GM12878 (cell line): Measurements from ENCODE around the gene XPC. TPM values are rescaled to one million over a fixed set of nuclear protein-coding genes. Genes with fewer than 3 reads are reported as not detected.

Experiments
- ATAC-seq: fragments of 200-7000 bp; cut with Tn5 transposase; 3 replicates; pipeline ENCODE4 v1.9.1; 2020; ENCODE audit warnings: mild to moderate bottlenecking, moderate library complexity
- BruUV-seq: library from RNA; stranded (reverse); fragments of 400-500 nt; replicated peaks from 2 replicates; lab custom pipeline; 2021; lab: Mats Ljungman, UMichigan
- CTCF ChIA-PET: fragments of 300-600 bp; sonication (Branson Sonifier 250); formaldehyde crosslinking; extraction: SDS; loops from one replicate; lab custom pipeline; 2021; ENCODE audit warnings: inconsistent platforms; lab: Yijun Ruan, JAX
- POLR2A ChIA-PET: fragments of 350-600 bp; formaldehyde crosslinking; extraction: SDS; loops from one replicate; lab custom pipeline; 2021; ENCODE audit warnings: inconsistent platforms; lab: Charles Lee
- RAD21 ChIA-PET: fragments of 300-600 bp; sonication (Branson Sonifier 250); formaldehyde crosslinking; loops from one replicate; lab custom pipeline; 2023; ENCODE audit warnings: antibody characterized with exemption; ENCODE audit not compliant: unreplicated experiment; lab: Charles Lee
- SMC1A ChIA-PET: fragments of 300-600 bp; sonication (Branson Sonifier 250); formaldehyde crosslinking; loops from one replicate; lab custom pipeline; 2023; ENCODE audit not compliant: unreplicated experiment, uncharacterized antibody; lab: Charles Lee
- DNase-seq: peaks from one replicate; pipeline ENCODE4 v3.0.0-alpha.2; 2011; ENCODE audit warnings: low read depth, low spot score
- FAIRE-seq: peaks from 3 replicates; lab custom pipeline; 2011; peaks lifted over from hg19 to GRCh38; lab: Jason Lieb, UNC
- H2AFZ ChIP-seq: 2 replicates; pipeline ENCODE4 v1.6.0; 2011; ENCODE audit warnings: low read depth, low read length, control low read depth; ENCODE audit not compliant: control insufficient read depth
- H3K27ac ChIP-seq: 2 replicates; pipeline ENCODE4 v1.5.1; 2011; ENCODE audit warnings: control low read depth; ENCODE audit not compliant: control insufficient read depth, insufficient read depth
- H3K27me3 ChIP-seq, 2 experiments: replicated peaks in 1 of 2; 2 replicates each; pipeline versions ENCODE4 v1.6.0 to v1.6.1; 2011; ENCODE audit warnings: low read length in 1 of 2; ENCODE audit not compliant: control insufficient read depth in 2 of 2, insufficient read depth in 2 of 2
- H3K36me3 ChIP-seq, 2 experiments: 2 replicates each; pipeline ENCODE4 v1.5.1; 2011; ENCODE audit warnings: low read length in 1 of 2; ENCODE audit not compliant: control insufficient read depth in 2 of 2, insufficient read depth in 2 of 2
- H3K4me1 ChIP-seq: 2 replicates; pipeline ENCODE4 v1.6.1; 2011; ENCODE audit warnings: mild to moderate bottlenecking, low read length, moderate library complexity, mixed read lengths; ENCODE audit not compliant: control insufficient read depth, insufficient read depth
- H3K4me2 ChIP-seq: 2 replicates; pipeline ENCODE4 v1.6.0; 2011; ENCODE audit warnings: control low read depth; ENCODE audit not compliant: control insufficient read depth, insufficient read depth
- H3K4me3 ChIP-seq: fragments of 200-600 bp; sonication (generic); 2 replicates; pipeline ENCODE4 v1.5.1; 2016
- H3K79me2 ChIP-seq: 2 replicates; pipeline ENCODE4 v1.6.0; 2011; ENCODE audit warnings: low read length; ENCODE audit not compliant: control insufficient read depth, insufficient read depth
- H3K9ac ChIP-seq: 2 replicates; pipeline ENCODE4 v1.8.0; 2011; ENCODE audit warnings: low read length, control low read depth, mixed read lengths; ENCODE audit not compliant: control insufficient read depth, insufficient read depth
- H3K9me3 ChIP-seq: replicated peaks from 3 replicates; pipeline ENCODE4 v1.5.1; 2011; ENCODE audit warnings: mild to moderate bottlenecking, low read length; ENCODE audit not compliant: control insufficient read depth, insufficient read depth
- H4K20me1 ChIP-seq: 2 replicates; pipeline ENCODE4 v1.6.0; 2011; ENCODE audit not compliant: control insufficient read depth, insufficient read depth
- ATF7 ChIP-seq: fragments of 450-650 bp; IDR thresholded peaks from 2 replicates; pipeline ENCODE4 v1.6.1; 2016; ENCODE audit warnings: low read depth, mild to moderate bottlenecking
- CHD2 ChIP-seq: IDR thresholded peaks from 2 replicates; pipeline ENCODE4 v1.6.1; 2011; ENCODE audit warnings: low read depth, low read length, improper control_type of control experiment, borderline replicate concordance
- CREM ChIP-seq: IDR thresholded peaks from 2 replicates; pipeline ENCODE4 v1.6.1; 2014; ENCODE audit warnings: antibody characterized with exemption, low read depth
- FOXK2 ChIP-seq: fragments of 450-650 bp; IDR thresholded peaks from 2 replicates; pipeline ENCODE4 v1.6.1; 2017; ENCODE audit warnings: mild to moderate bottlenecking, moderate library complexity
- KAT2A ChIP-seq: conservative IDR thresholded peaks from 2 replicates; pipeline ENCODE4 v1.6.1; 2011; ENCODE audit warnings: low read depth, low read length; ENCODE audit not compliant: control insufficient read depth
- MEF2B ChIP-seq: fragments of 450-650 bp; IDR thresholded peaks from 2 replicates; pipeline ENCODE4 v1.6.1; 2018; ENCODE audit warnings: mild to moderate bottlenecking, moderate library complexity; ENCODE audit not compliant: partially characterized antibody, poor library complexity, severe bottlenecking
- MXI1 ChIP-seq: fragments of 150-350 bp; IDR thresholded peaks from 2 replicates; pipeline ENCODE4 v1.6.1; 2011; ENCODE audit warnings: low read depth, mild to moderate bottlenecking, inconsistent platforms, low read length, improper control_type of control experiment
- MYC ChIP-seq: IDR thresholded peaks from 2 replicates; pipeline ENCODE4 v1.6.1; 2011; ENCODE audit warnings: mild to moderate bottlenecking, low read length, moderate library complexity, inconsistent platforms; ENCODE audit not compliant: insufficient read depth, insufficient replicate concordance, insufficient read length, severe bottlenecking
- PKNOX1 ChIP-seq: fragments of 450-650 bp; IDR thresholded peaks from 2 replicates; pipeline ENCODE4 v1.6.1; 2016; ENCODE audit warnings: mild to moderate bottlenecking
- RFX5 ChIP-seq: IDR thresholded peaks from 2 replicates; pipeline ENCODE4 v1.6.1; 2011; ENCODE audit warnings: low read depth, low read length, improper control_type of control experiment
- STAT3 ChIP-seq: IDR thresholded peaks from 2 replicates; pipeline ENCODE4 v1.6.1; 2011; ENCODE audit warnings: low read depth, low read length, improper control_type of control experiment
- WRNIP1 ChIP-seq: IDR thresholded peaks from 2 replicates; pipeline ENCODE4 v1.6.1; 2011; ENCODE audit warnings: low read depth, low read length, improper control_type of control experiment, borderline replicate concordance
- ZBTB11 ChIP-seq: fragments of 450-650 bp; formaldehyde crosslinking; IDR thresholded peaks from 2 replicates; pipeline ENCODE4 v1.5.0; 2022; ENCODE audit warnings: mild to moderate bottlenecking, missing genetic modification characterization
- ZNF24 ChIP-seq: fragments of 450-650 bp; IDR thresholded peaks from 2 replicates; pipeline ENCODE4 v1.6.1; 2017; ENCODE audit warnings: antibody characterized with exemption, mild to moderate bottlenecking
- WGBS: methylation state at CpG from one replicate; pipeline ENCODE4 v1.1.6; 2016; ENCODE audit warnings: low lambda C conversion rate; ENCODE audit not compliant: insufficient replicate concordance, insufficient coverage; ENCODE audit errors: missing lambda C conversion rate; 5-methylcytosine and 5-hydroxymethylcytosine counted together
- in situ Hi-C: fragments of 300-500 bp; cut with MboI; formaldehyde crosslinking; loops from 9 replicates; pipeline ENCODE4 v1.14.3; 2018; ENCODE audit warnings: mixed read lengths
- intact Hi-C: fragments of 100-400 bp; cut with micrococcal nuclease; formaldehyde crosslinking; loops from one replicate; pipeline ENCODE4 v1.14.2; 2022; ENCODE audit not compliant: unreplicated experiment
- polyA plus RNA-seq, 11 experiments: library from polyadenylated mRNA; depleted of rRNA in 4 of 11; unstranded in 6 of 11; stranded (reverse) in 5 of 11; fragments of >200 nt; fragmentation: Nextera tagmentation in 4 of 11; fragmentation: Illumina TruSeq in 1 of 11; extraction: Ambion mirVana in 4 of 11; extraction: Trizol in 1 of 11; gene quantifications; 1 replicate in 1 of 11; 2 replicates in 10 of 11; pipeline versions ENCODE4 v1.2.1 to v1.2.3, GENCODE V29; 2011 to 2016; ENCODE audit warnings: inconsistent platforms in 2 of 11, missing spikeins in 2 of 11, low read depth in 1 of 11
- total RNA-seq, 4 experiments: library from RNA; depleted of rRNA in 3 of 4; stranded (reverse); fragments of >200 nt in 3 of 4; fragmentation: Illumina TruSeq in 1 of 4; extraction: Trizol in 1 of 4; gene quantifications; 2 replicates each; pipeline versions ENCODE4 v1.2.1 to v1.2.3, GENCODE V29; 2013 to 2021
- TF ChIP-seq, protein P1 (sequence below): IDR thresholded peaks from 2 replicates; pipeline ENCODE4 v1.6.1; 2012; ENCODE audit warnings: low read depth, low read length, improper control_type of control experiment

The XPC gene
- total and polyA plus RNA-seq, 10 of the 15 experiments (the other 5 are each of a cell fraction or from before 2014, with no cell fraction given): 4.0 to 48.3 (median 29.8) TPM

GRCh38 chr3:14188041-14188754, 9.8 kb upstream of the XPC start:
- no peak overlapping the region for H3K27ac ChIP-seq
- H4K20me1 ChIP-seq: no peaks in the 10 kb centered on the region
- H3K79me2 ChIP-seq: peaks cover 5% of the 10 kb centered on the region
- no peaks in the 10 kb centered on the region for H3K27me3 ChIP-seq
- H3K4me1 ChIP-seq: no peaks in the 10 kb centered on the region; the same call in 1 of the 2 replicates
- H3K9ac ChIP-seq: no peak overlapping the region
- H2AFZ ChIP-seq: no peak overlapping the region
- in situ Hi-C loops: no loop called here
- ChIA-PET RAD21 (no interaction called here), CTCF (interaction anchor here (0.6 to 1.1 kb wide), 2 partner anchors 15 to 111 kb away, joined by 3 read pairs; no protein-coding TSS in a partner anchor)
- H3K36me3 ChIP-seq: peaks cover 4 to 5% of the 10 kb centered on the region in 2 experiments
- no peak for ATAC-seq
- no peak overlapping the region for H3K4me3 ChIP-seq
- no peak for DNase-seq
- TF ChIP-seq STAT3 (no peak), ATF7 (no peak), WRNIP1 (no peak), MYC (no peak), FOXK2 (no peak), ZBTB11 (CRISPR knock-in tag) (no peak), RFX5 (no peak), MEF2B (no peak), CHD2 (no peak), CREM (no peak), PKNOX1 (no peak), MXI1 (no peak), ZNF24 (no peak), KAT2A (no peak)
- TF ChIP-seq, protein P1, sequence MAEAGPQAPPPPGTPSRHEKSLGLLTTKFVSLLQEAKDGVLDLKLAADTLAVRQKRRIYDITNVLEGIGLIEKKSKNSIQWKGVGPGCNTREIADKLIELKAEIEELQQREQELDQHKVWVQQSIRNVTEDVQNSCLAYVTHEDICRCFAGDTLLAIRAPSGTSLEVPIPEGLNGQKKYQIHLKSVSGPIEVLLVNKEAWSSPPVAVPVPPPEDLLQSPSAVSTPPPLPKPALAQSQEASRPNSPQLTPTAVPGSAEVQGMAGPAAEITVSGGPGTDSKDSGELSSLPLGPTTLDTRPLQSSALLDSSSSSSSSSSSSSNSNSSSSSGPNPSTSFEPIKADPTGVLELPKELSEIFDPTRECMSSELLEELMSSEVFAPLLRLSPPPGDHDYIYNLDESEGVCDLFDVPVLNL: no peak
- TF ChIP-seq, all 136 proteins: peak for 0
- WGBS: 64% methylated on average over 4 of the region's 4 CpGs
- no peak for FAIRE-seq
- ChIA-PET SMC1A (interaction anchor here (1.2 to 1.5 kb wide), 2 partner anchors 10 to 63 kb away, joined by 3 to 4 read pairs; partner anchors contain the start of genes CHCHD4, LSM3, TMEM43 and XPC), POLR2A (no interaction called here)
- Histone ChIP-seq H3K9me3 (no peaks in the 10 kb centered on the region), H3K4me2 (no peak overlapping the region)
- intact Hi-C loops: no loop called here
- BruUV-seq: no TSS peak
